GM18517 (cell line): ENCODE results near the gene WDR70.
"Not testable (repeated sequence)": the region's sequence is repeated elsewhere in the genome, so short reads cannot be mapped to it uniquely, and the experiment has no call there.

Experiments
- ATAC-seq: cut with Tn5 transposase; IDR thresholded peaks from one replicate; pipeline ENCODE4 v1.9.1; 2021; ENCODE audit warnings: mild to moderate bottlenecking, moderate library complexity; ENCODE audit not compliant: unreplicated experiment

The WDR70 gene

DNA sequence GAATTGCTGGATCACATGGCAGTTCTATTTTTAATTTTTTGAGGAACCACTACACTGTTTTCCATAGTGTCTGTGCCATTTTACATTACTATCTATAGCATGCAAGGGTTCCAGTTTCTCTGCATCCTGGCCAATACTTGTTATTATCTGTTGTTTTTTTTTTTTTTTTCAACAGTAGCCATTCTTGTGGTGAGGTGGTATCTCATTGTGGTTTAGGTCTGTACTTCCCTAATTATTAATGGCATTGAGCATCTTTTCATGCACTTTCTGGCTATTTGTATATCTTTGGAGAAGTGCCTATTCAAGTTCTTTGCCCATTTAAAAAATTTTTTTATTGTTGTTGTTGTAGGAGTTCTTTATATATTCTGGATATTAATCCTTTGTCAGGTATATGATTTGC, 363.0 kb downstream of the WDR70 start:
- no peak for ATAC-seq

- no peak for ATAC-seq
Observed at GRCh38 chr5:37751227-37751626, 372.1 kb downstream of the WDR70 start.

GRCh38 chr5:37754976-37755375, 375.9 kb downstream of the WDR70 start:
- ATAC-seq = no peak

DNA sequence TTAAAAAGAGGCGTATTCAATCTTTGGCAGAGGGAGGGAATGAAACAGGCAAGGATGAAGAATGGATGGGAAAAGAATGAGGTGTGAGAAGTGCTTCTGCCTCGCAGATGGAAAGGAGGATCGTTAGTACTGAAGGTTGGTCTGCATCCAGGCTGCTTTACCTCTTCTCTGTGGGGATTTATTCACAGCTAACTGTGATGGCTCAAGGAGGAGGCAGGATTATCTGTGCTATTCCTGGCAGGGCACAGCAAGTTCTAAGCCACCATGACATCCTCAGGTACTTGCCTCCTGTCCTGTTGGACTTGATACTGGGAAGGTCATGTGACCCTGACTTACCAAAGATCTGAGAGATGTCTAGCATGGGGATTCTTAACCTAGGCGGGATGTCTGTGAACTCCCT, 376.5 kb downstream of the WDR70 start:
- ATAC-seq = no peak

- no peak for ATAC-seq
Observed at GRCh38 chr5:37756248-37756647, 377.1 kb downstream of the WDR70 start.

DNA sequence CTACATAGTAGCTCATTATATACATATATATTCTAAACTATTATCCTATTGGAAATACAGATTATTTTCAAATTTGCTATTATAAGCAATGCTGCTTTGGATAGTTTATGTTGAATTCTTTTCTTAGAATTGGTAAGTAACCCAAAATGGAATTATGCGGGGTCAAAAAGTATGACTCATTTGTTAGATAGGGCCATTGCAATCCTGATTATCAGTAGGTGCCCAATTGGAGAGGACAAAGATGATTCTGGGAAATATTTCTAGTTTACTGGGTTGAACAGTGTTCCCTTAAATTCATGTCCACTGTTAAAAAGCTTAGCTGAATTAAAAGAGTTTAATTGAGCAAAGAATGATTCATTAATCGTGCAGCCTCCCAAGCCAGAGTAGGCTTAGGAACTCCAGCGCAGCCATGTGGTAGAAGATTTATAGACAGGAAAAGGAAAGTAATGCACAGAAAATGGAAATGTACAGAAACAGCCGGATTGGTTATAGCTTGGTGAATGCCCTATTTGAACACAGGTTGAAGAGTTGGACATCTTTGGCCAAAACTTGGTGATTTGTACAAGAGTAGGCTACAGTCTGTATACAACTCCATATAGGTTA, 379.0 kb downstream of the WDR70 start:
- no peak for ATAC-seq

DNA sequence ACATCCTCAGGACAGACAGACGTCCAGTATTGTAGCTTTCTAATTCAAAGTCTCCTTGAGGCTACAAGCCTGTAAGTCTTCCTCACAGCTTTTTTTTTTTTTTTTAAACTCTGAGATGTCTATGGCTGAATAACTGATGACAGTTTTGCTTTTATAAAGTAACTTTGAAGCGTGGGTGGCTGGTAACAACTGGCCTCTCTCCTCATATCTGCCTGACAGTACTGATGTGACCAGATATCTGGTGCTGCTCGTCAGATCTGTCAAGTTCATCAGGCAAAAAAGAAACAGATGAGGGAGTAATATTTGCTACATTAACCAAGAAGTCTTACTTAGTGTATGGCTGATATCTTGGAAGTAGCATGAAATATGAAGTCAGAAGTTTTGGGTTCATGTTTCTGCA, 388.1 kb downstream of the WDR70 start:
- ATAC-seq = no peak

DNA sequence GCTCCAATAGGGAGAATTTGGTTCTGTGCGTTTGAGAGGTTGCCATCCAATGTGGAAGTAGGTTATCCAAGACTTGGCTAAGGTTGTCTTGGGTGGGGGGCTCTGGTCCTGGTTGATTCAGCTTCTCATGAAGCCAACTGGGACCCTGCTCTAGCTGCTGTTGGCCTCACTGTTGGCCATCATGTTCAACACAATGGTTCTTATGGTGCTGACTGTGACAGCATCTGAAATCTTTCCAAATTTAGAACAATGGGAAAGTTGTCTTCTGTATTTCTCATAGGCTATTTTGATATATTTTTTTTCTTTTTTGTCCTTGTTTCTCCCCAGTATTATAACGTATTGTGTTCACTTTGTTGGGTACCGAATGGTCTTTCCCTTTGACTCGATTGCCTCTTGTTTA, 388.8 kb downstream of the WDR70 start:
- ATAC-seq = no peak

GRCh38 chr5:37768371-37768770, 389.3 kb downstream of the WDR70 start:
- ATAC-seq = no peak

- no peak for ATAC-seq
Observed at GRCh38 chr5:37769108-37769507, 390.0 kb downstream of the WDR70 start.

DNA sequence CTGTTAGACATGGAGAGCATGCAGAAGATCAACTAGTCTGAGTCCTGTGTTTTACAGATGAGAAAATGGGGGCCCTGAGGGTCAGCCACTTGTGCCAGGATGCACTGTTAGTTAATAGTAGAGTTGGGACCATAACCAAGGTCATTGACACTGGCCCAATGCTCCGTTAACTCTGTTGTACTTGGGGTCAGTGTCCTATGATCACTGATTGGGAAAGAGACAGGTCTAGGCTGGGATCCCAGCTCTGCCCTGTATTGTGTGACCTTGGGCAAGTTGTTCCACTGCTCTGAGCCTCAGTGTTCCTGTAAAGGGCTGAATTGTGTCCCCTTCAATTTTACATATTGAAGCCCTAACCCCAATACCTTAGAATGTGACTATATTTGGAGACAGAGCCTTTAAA, 390.7 kb downstream of the WDR70 start:
- ATAC-seq = no peak

DNA sequence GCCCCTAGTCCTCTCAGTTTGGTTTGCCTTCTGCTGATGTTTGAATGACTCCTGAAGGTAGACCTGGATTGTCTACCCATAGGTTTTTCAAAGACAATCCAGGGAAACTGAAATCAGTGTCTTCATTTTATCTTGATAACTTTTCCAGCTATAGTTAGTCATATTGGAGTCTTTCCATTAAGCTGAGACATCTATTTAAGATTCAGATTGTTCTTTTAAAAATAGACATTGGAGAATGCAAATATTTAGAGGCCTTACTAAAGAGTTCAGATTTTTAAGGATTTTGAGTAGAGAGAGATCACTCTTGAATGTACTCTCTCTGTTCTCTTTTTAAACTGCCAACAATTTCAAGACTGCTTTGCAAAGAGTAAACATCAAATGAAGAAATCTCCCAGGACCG, 391.7 kb downstream of the WDR70 start:
- ATAC-seq = no peak

GRCh38 chr5:37771203-37771611, 392.1 kb downstream of the WDR70 start:
- ATAC-seq = no peak

DNA sequence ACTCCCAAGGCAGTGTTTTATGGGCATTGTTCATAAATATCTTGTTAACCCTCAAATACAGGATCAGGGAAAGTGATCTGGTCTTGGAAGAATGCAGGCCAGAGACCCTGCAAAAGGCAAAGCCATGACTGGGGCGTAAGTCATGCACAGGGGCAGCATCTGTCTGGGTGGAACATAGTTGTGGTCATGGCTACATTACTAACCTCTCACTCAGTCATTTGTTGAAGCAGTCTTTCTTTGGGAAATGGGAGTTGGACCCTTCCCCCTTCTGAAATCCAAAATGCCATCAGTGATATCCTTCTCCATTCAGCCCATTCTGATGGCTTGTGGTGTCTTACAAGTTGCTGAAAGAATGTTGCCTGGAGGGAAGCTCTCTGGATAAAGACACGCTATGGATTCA, 392.6 kb downstream of the WDR70 start:
- ATAC-seq = no peak

GRCh38 chr5:37772255-37772654, 393.1 kb downstream of the WDR70 start:
- no peak for ATAC-seq

DNA sequence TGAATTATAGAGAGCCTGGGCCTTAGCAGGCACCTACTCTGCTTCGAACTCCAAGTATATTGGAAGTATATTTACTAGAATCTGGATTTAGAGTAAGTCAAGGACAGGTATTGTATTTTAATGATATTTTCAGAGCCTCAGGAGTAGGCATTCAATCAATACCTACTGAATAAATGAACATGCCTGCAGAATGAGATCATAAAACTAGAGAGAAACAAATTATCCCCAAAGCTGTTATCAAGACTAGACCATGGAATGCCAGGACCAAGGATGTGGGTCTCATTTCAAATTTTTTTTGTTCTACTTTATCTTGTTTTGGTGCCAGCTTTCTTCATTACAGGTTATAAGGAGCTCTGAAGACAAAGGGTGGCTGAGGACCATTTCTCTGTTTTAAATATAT, 394.7 kb downstream of the WDR70 start:
- no peak for ATAC-seq

GRCh38 chr5:37774912-37775483, 395.9 kb downstream of the WDR70 start:
- no peak for ATAC-seq

- ATAC-seq = no peak
Observed at GRCh38 chr5:37776826-37777225, 397.7 kb downstream of the WDR70 start.

GRCh38 chr5:37777432-37778130, 398.5 kb downstream of the WDR70 start:
- ATAC-seq = no peak

GRCh38 chr5:37781409-37781808, 402.3 kb downstream of the WDR70 start:
- ATAC-seq = not testable (repeated sequence)

DNA sequence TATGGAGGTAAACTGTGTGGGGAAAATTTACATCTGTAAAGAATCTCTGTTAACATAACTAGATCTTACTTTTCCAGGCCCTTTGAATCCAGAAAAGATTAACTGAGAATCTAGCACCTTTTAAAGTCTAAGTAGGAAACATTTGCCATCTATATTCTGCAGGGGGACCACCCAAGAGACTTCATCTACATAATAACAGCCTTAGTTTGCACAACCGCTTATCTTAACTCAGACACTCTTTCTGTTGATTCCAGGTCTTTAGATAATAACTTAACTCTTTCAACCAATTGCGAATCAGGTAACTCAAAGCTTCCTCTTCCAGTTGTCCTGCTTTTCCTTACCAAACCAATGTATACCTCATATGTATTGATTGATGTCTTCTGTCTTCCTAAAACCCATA, 407.3 kb downstream of the WDR70 start:
- no peak for ATAC-seq

- no peak for ATAC-seq
Observed at GRCh38 chr5:37786862-37787519, 407.9 kb downstream of the WDR70 start.
